ENCODE measurements around the gene P4HB.

- no peak for TF ChIP-seq ZNF175 (tag by site-specific recombination; IDR thresholded peaks at IDR 0.05)
- TF ChIP-seq CTCF (tag by site-specific recombination; IDR thresholded peaks at IDR 0.05): no peak
- TF ChIP-seq, protein P1, sequence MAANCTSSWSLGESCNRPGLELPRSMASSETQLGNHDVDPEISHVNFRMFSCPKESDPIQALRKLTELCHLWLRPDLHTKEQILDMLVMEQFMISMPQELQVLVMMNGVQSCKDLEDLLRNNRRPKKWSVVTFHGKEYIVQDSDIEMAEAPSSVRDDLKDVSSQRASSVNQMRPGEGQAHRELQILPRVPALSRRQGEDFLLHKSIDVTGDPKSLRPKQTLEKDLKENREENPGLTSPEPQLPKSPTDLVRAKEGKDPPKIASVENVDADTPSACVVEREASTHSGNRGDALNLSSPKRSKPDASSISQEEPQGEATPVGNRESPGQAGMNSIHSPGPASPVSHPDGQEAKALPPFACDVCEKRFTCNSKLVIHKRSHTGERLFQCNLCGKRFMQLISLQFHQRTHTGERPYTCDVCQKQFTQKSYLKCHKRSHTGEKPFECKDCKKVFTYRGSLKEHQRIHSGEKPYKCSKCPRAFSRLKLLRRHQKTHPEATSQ (tag by site-specific recombination; IDR thresholded peaks at IDR 0.05): no peak
- no peak for TF ChIP-seq ZNF792 (tag by site-specific recombination; IDR thresholded peaks at IDR 0.05)
- no peak for TF ChIP-seq ZNF639 (tag by site-specific recombination; IDR thresholded peaks at IDR 0.05)
- TF ChIP-seq MYNN (tag by site-specific recombination; IDR thresholded peaks at IDR 0.05; ENCODE audit: borderline replicate concordance): no peak
- TF ChIP-seq REST (tag by site-specific recombination; IDR thresholded peaks at IDR 0.05): no peak
- no peak for TF ChIP-seq ZNF704 (tag by site-specific recombination; IDR thresholded peaks at IDR 0.05)
- TF ChIP-seq, protein P2, sequence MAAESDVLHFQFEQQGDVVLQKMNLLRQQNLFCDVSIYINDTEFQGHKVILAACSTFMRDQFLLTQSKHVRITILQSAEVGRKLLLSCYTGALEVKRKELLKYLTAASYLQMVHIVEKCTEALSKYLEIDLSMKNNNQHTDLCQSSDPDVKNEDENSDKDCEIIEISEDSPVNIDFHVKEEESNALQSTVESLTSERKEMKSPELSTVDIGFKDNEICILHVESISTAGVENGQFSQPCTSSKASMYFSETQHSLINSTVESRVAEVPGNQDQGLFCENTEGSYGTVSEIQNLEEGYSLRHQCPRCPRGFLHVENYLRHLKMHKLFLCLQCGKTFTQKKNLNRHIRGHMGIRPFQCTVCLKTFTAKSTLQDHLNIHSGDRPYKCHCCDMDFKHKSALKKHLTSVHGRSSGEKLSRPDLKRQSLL (tag by site-specific recombination; IDR thresholded peaks at IDR 0.05): no peak
Observed at GRCh38 chr17:81805707-81806460, 54.5 kb downstream of the P4HB start.

Measured in HEK293 (cell line).